Measurements from ENCODE around the gene FAM241A.

DNA sequence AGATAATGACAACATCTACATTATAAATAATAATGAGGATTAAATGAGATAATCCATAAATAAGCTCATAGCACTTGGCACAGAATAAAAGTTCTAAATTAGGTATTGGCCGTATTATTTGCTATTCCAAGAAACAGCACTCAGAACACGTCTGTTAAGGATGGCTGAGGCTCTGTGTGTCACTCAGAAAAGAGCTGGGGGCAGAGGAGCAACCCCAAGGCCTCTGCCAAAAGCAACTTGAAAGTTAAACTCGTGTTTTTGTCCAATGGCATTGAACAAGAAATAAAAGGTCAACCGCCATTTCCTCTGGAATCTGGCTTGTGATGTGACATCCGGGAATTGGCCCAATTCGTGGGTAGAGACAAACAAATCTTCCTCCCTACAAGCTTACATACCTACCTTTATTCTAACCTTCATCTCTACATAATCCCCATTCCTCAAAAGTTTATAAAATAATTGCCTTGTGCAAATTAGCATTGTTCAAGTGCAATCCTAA is 42.3 kb upstream of the FAM241A start:
- TF ChIP-seq POLR2A (IDR thresholded peaks at IDR 0.05; ENCODE audit: low read depth, low read length) (no peak), POLR2AphosphoS5 (IDR thresholded peaks at IDR 0.05; ENCODE audit: low read depth, low read length) (no peak), TAF1 (IDR thresholded peaks at IDR 0.05; ENCODE audit: borderline replicate concordance, low read depth, low read length) (no peak)
